ENCODE measurements around the gene CDC45. TPM values are rescaled to one million over a fixed set of nuclear protein-coding genes. Genes with fewer than 3 reads are reported as not detected.

CDC45 gene
- polyA plus RNA-seq, 1 donor (not counting 4 experiments of a cell fraction or from before 2014, with no cell fraction given): 22.7 TPM

DNA sequence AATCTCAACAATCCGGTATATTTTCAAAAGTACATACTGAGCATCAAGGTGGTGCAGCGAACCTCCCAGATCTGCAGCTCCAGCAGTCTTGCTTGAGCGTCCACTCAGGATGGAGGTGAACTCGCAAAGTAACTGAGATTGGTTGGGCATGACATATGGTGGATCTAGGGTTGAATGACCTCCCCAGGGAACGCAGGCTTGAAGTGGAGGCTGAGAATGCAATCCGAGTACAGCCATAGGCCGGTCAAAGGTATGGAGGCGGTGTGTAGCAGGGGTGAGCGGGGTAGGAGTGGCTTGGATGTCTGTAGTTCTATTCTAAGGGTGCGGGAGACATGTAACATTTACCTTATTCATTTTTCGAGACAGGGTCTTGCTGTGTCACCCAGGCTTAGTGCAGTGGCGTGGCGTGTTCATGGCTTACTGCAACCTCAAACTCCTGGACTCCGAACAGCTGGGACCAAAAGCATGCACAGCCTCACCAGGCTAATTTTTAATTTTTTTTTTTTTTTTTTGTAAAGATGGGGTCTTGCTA is 31.6 kb upstream of the CDC45 start:
- no peak for DNase-seq (ENCODE audit: low read depth, low spot score)
- dilution Hi-C loops (cut with MboI; ENCODE audit: extremely low pct_ligation_motif_present, low sequenced_read_pairs): no loop called here
- Histone ChIP-seq H3K79me2 (ENCODE audit: control insufficient read depth, insufficient read depth, low read length) (peaks cover 37% of the 10 kb centered on the region), H3K9ac (ENCODE audit: control insufficient read depth, extremely low read depth, insufficient read depth, low read length) (peak overlapping the region; percentile 75), H2AFZ (ENCODE audit: control insufficient read depth, low read length) (peak overlapping the region; percentile 75), H3K4me2 (ENCODE audit: control insufficient read depth, extremely low read depth, insufficient read depth, low read depth, low read length) (peak overlapping the region; percentile 95), H4K20me1 (ENCODE audit: control insufficient read depth, extremely low read depth, insufficient read depth, low read length) (no peaks in the 10 kb centered on the region), H3K9me1 (ENCODE audit: control insufficient read depth, extremely low read depth, insufficient read depth, low read length) (no peaks in the 10 kb centered on the region), H3K27me3 (ENCODE audit: control insufficient read depth, extremely low read depth, insufficient read depth, low read length) (no peaks in the 10 kb centered on the region), H3K4me3 (ENCODE audit: control insufficient read depth in 2 of 3, extremely low read depth in 1 of 3, insufficient read depth in 2 of 3, low read depth in 1 of 3, low read length in 3 of 3) (peak overlapping the region; percentile 69 to 76 (median 70)), H3K36me3 (ENCODE audit: control insufficient read depth in 2 of 2, extremely low read depth in 1 of 2, insufficient read depth in 2 of 2, low read length in 2 of 2) (peaks cover 11 to 23% of the 10 kb centered on the region in 2 experiments), H3K9me3 (ENCODE audit: control insufficient read depth, low read depth, low read length) (no peaks in the 10 kb centered on the region), H3K4me1 (ENCODE audit: control insufficient read depth, extremely low read depth, insufficient read depth, low read length) (peaks cover 6% of the 10 kb centered on the region), H3K27ac (ENCODE audit: control insufficient read depth, insufficient read depth, low read length) (peak overlapping the region; percentile 79)
- TF ChIP-seq, protein P1, sequence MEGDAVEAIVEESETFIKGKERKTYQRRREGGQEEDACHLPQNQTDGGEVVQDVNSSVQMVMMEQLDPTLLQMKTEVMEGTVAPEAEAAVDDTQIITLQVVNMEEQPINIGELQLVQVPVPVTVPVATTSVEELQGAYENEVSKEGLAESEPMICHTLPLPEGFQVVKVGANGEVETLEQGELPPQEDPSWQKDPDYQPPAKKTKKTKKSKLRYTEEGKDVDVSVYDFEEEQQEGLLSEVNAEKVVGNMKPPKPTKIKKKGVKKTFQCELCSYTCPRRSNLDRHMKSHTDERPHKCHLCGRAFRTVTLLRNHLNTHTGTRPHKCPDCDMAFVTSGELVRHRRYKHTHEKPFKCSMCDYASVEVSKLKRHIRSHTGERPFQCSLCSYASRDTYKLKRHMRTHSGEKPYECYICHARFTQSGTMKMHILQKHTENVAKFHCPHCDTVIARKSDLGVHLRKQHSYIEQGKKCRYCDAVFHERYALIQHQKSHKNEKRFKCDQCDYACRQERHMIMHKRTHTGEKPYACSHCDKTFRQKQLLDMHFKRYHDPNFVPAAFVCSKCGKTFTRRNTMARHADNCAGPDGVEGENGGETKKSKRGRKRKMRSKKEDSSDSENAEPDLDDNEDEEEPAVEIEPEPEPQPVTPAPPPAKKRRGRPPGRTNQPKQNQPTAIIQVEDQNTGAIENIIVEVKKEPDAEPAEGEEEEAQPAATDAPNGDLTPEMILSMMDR (optimal IDR thresholded peaks at IDR 0.05 in 1 of 3, IDR thresholded peaks at IDR 0.05 in 1 of 3, conservative IDR thresholded peaks at IDR 0.05 in 1 of 3; ENCODE audit: extremely low read depth in 1 of 3, insufficient read depth in 2 of 3, low read length in 3 of 3): no peak
- no peak for TF ChIP-seq EZH2 (IDR thresholded peaks at IDR 0.05; ENCODE audit: low read length)
- FAIRE-seq: peak; percentile 32

DNA sequence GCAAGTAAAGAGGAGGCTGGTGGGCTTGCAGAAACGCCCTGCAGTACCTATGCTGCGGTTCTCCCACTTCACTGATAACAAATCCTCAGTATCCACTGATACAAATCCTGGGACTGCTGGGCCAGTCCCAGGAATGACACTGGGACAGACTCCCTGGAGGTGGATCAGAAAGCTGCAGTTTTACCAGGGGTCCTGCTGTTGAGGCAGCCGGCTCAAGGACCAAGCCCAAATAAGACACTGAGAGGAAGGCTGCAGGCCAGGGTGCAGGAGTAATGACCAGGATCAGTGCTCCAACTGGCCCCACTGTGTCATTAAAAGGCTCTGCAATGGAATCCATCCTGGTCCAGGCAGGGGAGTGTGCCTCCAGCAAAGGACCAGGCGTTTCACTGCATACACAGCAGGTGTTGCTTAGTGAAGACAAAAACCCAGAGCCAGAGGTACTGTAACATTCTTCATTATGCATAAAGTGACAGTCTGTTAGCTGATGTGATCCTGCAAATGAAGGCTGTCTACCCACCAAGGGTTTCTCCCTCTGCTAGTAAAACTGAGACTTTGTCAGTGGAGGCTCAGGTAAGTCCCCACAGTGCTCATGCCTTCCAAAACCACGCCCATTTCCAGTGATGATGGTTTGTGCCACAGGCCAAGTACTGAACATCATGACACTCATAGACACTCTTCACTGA is 30.8 kb upstream of the CDC45 start:
- no peaks in the 10 kb centered on the region for H3K27me3 ChIP-seq (ENCODE audit: control insufficient read depth, extremely low read depth, insufficient read depth, low read length)
- FAIRE-seq (no peak), DNase-seq (ENCODE audit: low read depth, low spot score) (no peak)
- no peak for TF ChIP-seq EZH2 (IDR thresholded peaks at IDR 0.05; ENCODE audit: low read length)
- TF ChIP-seq, protein P1 (optimal IDR thresholded peaks at IDR 0.05 in 1 of 3, IDR thresholded peaks at IDR 0.05 in 1 of 3, conservative IDR thresholded peaks at IDR 0.05 in 1 of 3; ENCODE audit: extremely low read depth in 1 of 3, insufficient read depth in 2 of 3, low read length in 3 of 3): no peak
- H3K4me2 ChIP-seq (ENCODE audit: control insufficient read depth, extremely low read depth, insufficient read depth, low read depth, low read length): no peak overlapping the region
- H3K36me3 ChIP-seq (ENCODE audit: control insufficient read depth in 2 of 2, extremely low read depth in 1 of 2, insufficient read depth in 2 of 2, low read length in 2 of 2): peaks cover 14 to 27% of the 10 kb centered on the region in 2 experiments
- H3K4me1 ChIP-seq (ENCODE audit: control insufficient read depth, extremely low read depth, insufficient read depth, low read length): peaks cover 6% of the 10 kb centered on the region
- no peak overlapping the region for H3K27ac ChIP-seq (ENCODE audit: control insufficient read depth, insufficient read depth, low read length)
- no peak overlapping the region for H2AFZ ChIP-seq (ENCODE audit: control insufficient read depth, low read length)
- no peak overlapping the region for H3K9ac ChIP-seq (ENCODE audit: control insufficient read depth, extremely low read depth, insufficient read depth, low read length)
- H3K79me2 ChIP-seq (ENCODE audit: control insufficient read depth, insufficient read depth, low read length): peaks cover 33% of the 10 kb centered on the region
- H4K20me1 ChIP-seq (ENCODE audit: control insufficient read depth, extremely low read depth, insufficient read depth, low read length): no peaks in the 10 kb centered on the region
- no peaks in the 10 kb centered on the region for H3K9me3 ChIP-seq (ENCODE audit: control insufficient read depth, low read depth, low read length)
- dilution Hi-C loops (cut with MboI; ENCODE audit: extremely low pct_ligation_motif_present, low sequenced_read_pairs): no loop called here
- no peak overlapping the region for H3K4me3 ChIP-seq (ENCODE audit: control insufficient read depth in 2 of 3, extremely low read depth in 1 of 3, insufficient read depth in 2 of 3, low read depth in 1 of 3, low read length in 3 of 3)
- no peaks in the 10 kb centered on the region for H3K9me1 ChIP-seq (ENCODE audit: control insufficient read depth, extremely low read depth, insufficient read depth, low read length)
